Lung (tissue), 12 donors: ENCODE results near the gene KRT34. TPM values are rescaled to one million over a fixed set of nuclear protein-coding genes. Genes with fewer than 3 reads are reported as not detected.
"Not testable (repeated sequence)": the region's sequence is repeated elsewhere in the genome, so short reads cannot be mapped to it uniquely, and the experiment has no call there.

Experiments used
- ATAC-seq: fragments of 200-7000 bp; cut with Tn5 transposase; one replicate; pipeline ENCODE4 v1.9.1; 2020; ENCODE audit warnings: moderate number of reproducible peaks; ENCODE audit not compliant: insufficient read depth, low FRiP score
- DNase-seq, 3 donors: peaks; one replicate each; pipeline ENCODE4 v3.0.0-alpha.2; 2013 to 2017
- H3K27ac ChIP-seq, 2 donors: one replicate each; pipeline ENCODE4 v1.5.1; 2013; ENCODE audit warnings: mild to moderate bottlenecking in 2 of 2, moderate library complexity in 2 of 2, control low read depth in 1 of 2, inconsistent platforms in 1 of 2, low read depth in 1 of 2, low read length in 1 of 2
- H3K27me3 ChIP-seq, 3 donors: one replicate each; pipeline ENCODE4 v1.5.1; 2013; ENCODE audit warnings: low read length in 2 of 3; ENCODE audit not compliant: control insufficient read depth in 3 of 3, insufficient read depth in 3 of 3
- H3K36me3 ChIP-seq, 4 donors: one replicate each; pipeline ENCODE4 v1.5.1; 2013; ENCODE audit warnings: low read length in 4 of 4, mild to moderate bottlenecking in 1 of 4, moderate library complexity in 1 of 4; ENCODE audit not compliant: control insufficient read depth in 4 of 4, insufficient read depth in 4 of 4
- H3K4me1 ChIP-seq, 5 donors: one replicate each; pipeline ENCODE4 v1.5.1; 2013; ENCODE audit warnings: low read length in 5 of 5, mild to moderate bottlenecking in 2 of 5, moderate library complexity in 1 of 5; ENCODE audit not compliant: control insufficient read depth in 5 of 5, insufficient read depth in 5 of 5
- H3K4me3 ChIP-seq: one replicate; pipeline ENCODE4 v1.5.1; 2013; ENCODE audit warnings: mild to moderate bottlenecking, control low read depth, moderate library complexity
- H3K9ac ChIP-seq, 2 donors: one replicate each; pipeline ENCODE4 v1.5.1; 2013; ENCODE audit warnings: low read length in 2 of 2, control low read depth in 1 of 2; ENCODE audit not compliant: insufficient read depth in 1 of 2
- H3K9me3 ChIP-seq, 4 donors: one replicate each; pipeline ENCODE4 v1.5.1; 2013; ENCODE audit warnings: low read length in 3 of 4, mild to moderate bottlenecking in 1 of 4, moderate library complexity in 1 of 4; ENCODE audit not compliant: control insufficient read depth in 4 of 4, insufficient read depth in 3 of 4
- CTCF ChIP-seq: IDR thresholded peaks from 2 replicates; pipeline ENCODE4 v1.5.1; 2012; ENCODE audit warnings: mild to moderate bottlenecking; ENCODE audit errors: control extremely low read depth, extremely low read depth
- WGBS, 2 donors: extraction: QIAGEN DNeasy Blood & Tissue Kit; methylation state at CpG; one replicate each; pipeline ENCODE4 v1.1.7; 2013; 5-methylcytosine and 5-hydroxymethylcytosine counted together
- polyA plus RNA-seq, 2 donors: library from polyadenylated mRNA; stranded (reverse); fragments of 200-250 nt; gene quantifications; one replicate each; pipeline ENCODE4 v1.2.1, GENCODE V29; 2013
- total RNA-seq, 2 donors: library from RNA; depleted of rRNA in 1 of 2; stranded (reverse); fragments of >200 nt in 1 of 2; gene quantifications; one replicate each; pipeline ENCODE4 v1.2.1, GENCODE V29; 2014 to 2021
- donor health status: control.
- donor health status: control.
- donor health status: Bipolar disorder and iron deficiency.
- donor health status: healthy.
- donor health status: DM: yes; HTN: yes; CAD: no.

KRT34 gene
- total and polyA plus RNA-seq, 4 donors: not detected

- WGBS, 2 donors: 88 to 96% methylated on average over 15 to 16 of the region's 16 CpGs
- Histone ChIP-seq H3K4me3 (no peak within 1 kb of the TSS), H3K36me3 (no peaks in the 10 kb centered on the region), H3K9me3 (no peaks in the 10 kb centered on the region), H3K4me1 (peaks cover 0 to 4% (median 0%) of the 10 kb centered on the region in 5 donors), H3K27ac (no peak within 1 kb of the TSS), H3K27me3 (peaks cover 0 to 2% (median 0%) of the 10 kb centered on the region in 3 donors), H3K9ac (no peak within 1 kb of the TSS)
- no peak for ATAC-seq
- no peak for TF ChIP-seq CTCF
- DNase-seq: no peak
These were observed 15.0 kb upstream of the KRT34 start, which contains the start of gene KRT31 for GRCh38 chr17:41396996-41397660. Gene KRT31, minus strand, starts transcription at chr17:41397608. Its CDS starts 69 bp downstream, at chr17:41397539.

- peaks cover 0 to 4% (median 0%) of the 10 kb centered on the region in 5 donors for H3K4me1 ChIP-seq
- no peaks in the 10 kb centered on the region for H3K36me3 ChIP-seq
- H3K9me3 ChIP-seq: no peaks in the 10 kb centered on the region
- H3K27me3 ChIP-seq: peaks cover 0 to 4% (median 0%) of the 10 kb centered on the region in 3 donors
- no peak overlapping the region for H3K9ac ChIP-seq
- H3K4me3 ChIP-seq: no peak overlapping the region
- no peak for DNase-seq
- TF ChIP-seq CTCF: no peak
- 92 to 96% methylated on average over 7 of the region's 7 CpGs for WGBS, 2 donors
- H3K27ac ChIP-seq: no peak overlapping the region
- no peak for ATAC-seq
These were observed 14.2 kb upstream of the KRT34 start for GRCh38 chr17:41396340-41396739.

GRCh38 chr17:41395611-41396010, 13.5 kb upstream of the KRT34 start:
- Histone ChIP-seq H3K36me3 (no peaks in the 10 kb centered on the region), H3K9ac (no peak overlapping the region), H3K4me3 (no peak overlapping the region), H3K27ac (no peak overlapping the region), H3K9me3 (no peaks in the 10 kb centered on the region), H3K27me3 (peaks cover 0 to 4% (median 0%) of the 10 kb centered on the region in 3 donors), H3K4me1 (peaks cover 0 to 4% (median 0%) of the 10 kb centered on the region in 5 donors)
- WGBS, 2 donors: 94 to 95% methylated on average over 1 of the region's 1 CpG
- DNase-seq (no peak), ATAC-seq (no peak)
- no peak for TF ChIP-seq CTCF

GRCh38 chr17:41395044-41395443, 12.9 kb upstream of the KRT34 start:
- not testable (repeated sequence) for DNase-seq, ATAC-seq, H3K27me3 ChIP-seq, H3K9me3 ChIP-seq, H3K4me1 ChIP-seq, H3K27ac ChIP-seq, H3K9ac ChIP-seq, H3K36me3 ChIP-seq, H3K4me3 ChIP-seq
- 90 to 94% methylated on average over 9 to 12 of the region's 12 CpGs for WGBS, 2 donors
